Breast epithelium (tissue), 3 donors: Measurements from ENCODE around the gene MBD3L3.
"Not testable (repeated sequence)": the region's sequence is repeated elsewhere in the genome, so short reads cannot be mapped to it uniquely, and the experiment has no call there.

Experiments
- POLR2A ChIP-seq: fragments of 450-650 bp; IDR thresholded peaks from one replicate; pipeline ENCODE4 v1.6.1; 2016; ENCODE audit warnings: antibody characterized with exemption, mild to moderate bottlenecking, moderate library complexity
- POLR2AphosphoS5 ChIP-seq, 3 donors: sonication (generic); formaldehyde crosslinking; IDR thresholded peaks; one replicate each; pipeline ENCODE4 v1.6.1; 2017; ENCODE audit warnings: antibody characterized with exemption in 3 of 3
- TF ChIP-seq, protein P1 (sequence below), 3 donors: fragments of 450-650 bp; IDR thresholded peaks; one replicate each; pipeline ENCODE4 v1.5.1; 2016 to 2017; ENCODE audit warnings: antibody characterized with exemption in 3 of 3, mild to moderate bottlenecking in 3 of 3, moderate library complexity in 3 of 3

DNA sequence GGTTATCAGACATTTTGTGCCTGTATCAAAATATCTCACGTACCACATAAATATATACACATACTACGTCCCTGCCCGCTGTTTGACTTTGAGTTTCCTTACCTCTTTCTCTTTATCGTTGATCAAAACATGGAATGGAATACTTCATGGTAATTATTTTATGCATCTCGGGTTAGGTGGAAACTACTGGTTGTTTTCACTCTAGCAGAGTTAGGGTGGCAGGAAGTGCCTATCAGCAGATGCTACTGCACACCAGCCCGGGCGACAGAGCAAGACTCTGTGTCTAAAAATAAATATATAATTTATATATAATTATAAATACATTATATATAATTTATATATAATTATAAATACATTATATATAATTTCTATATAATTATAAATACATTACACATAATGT lies 5.6 kb downstream of the MBD3L3 start:
- TF ChIP-seq, protein P1, sequence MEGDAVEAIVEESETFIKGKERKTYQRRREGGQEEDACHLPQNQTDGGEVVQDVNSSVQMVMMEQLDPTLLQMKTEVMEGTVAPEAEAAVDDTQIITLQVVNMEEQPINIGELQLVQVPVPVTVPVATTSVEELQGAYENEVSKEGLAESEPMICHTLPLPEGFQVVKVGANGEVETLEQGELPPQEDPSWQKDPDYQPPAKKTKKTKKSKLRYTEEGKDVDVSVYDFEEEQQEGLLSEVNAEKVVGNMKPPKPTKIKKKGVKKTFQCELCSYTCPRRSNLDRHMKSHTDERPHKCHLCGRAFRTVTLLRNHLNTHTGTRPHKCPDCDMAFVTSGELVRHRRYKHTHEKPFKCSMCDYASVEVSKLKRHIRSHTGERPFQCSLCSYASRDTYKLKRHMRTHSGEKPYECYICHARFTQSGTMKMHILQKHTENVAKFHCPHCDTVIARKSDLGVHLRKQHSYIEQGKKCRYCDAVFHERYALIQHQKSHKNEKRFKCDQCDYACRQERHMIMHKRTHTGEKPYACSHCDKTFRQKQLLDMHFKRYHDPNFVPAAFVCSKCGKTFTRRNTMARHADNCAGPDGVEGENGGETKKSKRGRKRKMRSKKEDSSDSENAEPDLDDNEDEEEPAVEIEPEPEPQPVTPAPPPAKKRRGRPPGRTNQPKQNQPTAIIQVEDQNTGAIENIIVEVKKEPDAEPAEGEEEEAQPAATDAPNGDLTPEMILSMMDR (IDR thresholded peaks at IDR 0.05) = not testable (repeated sequence)
- TF ChIP-seq POLR2AphosphoS5 (IDR thresholded peaks at IDR 0.05); POLR2A: not testable (repeated sequence)
